Breast epithelium (tissue), 4 donors: ENCODE results near the gene DNHD1. TPM values are rescaled to one million over a fixed set of nuclear protein-coding genes. Genes with fewer than 3 reads are reported as not detected.

Source experiments
- DNase-seq, 2 donors: peaks; one replicate each; pipeline ENCODE4 v3.0.0-alpha.2; 2019; ENCODE audit warnings: low spot score in 2 of 2
- H3K27ac ChIP-seq, 2 donors: fragments of 200-600 bp; sonication (generic) in 1 of 2; one replicate each; pipeline ENCODE4 v1.5.1; 2016 to 2019; ENCODE audit warnings: mild to moderate bottlenecking in 1 of 2
- H3K27me3 ChIP-seq, 2 donors: fragments of 200-600 bp; sonication (generic) in 1 of 2; one replicate each; pipeline versions ENCODE4 v1.5.1 to v1.6.0; 2017 to 2019; ENCODE audit warnings: control low read depth in 1 of 2, mild to moderate bottlenecking in 1 of 2
- H3K36me3 ChIP-seq: fragments of 200-600 bp; one replicate; pipeline ENCODE4 v1.5.1; 2019
- H3K4me1 ChIP-seq, 2 donors: fragments of 200-600 bp; sonication (generic); one replicate each; pipeline ENCODE4 v1.5.1; 2016 to 2019; ENCODE audit warnings: control low read depth in 1 of 2
- H3K4me3 ChIP-seq, 3 donors: fragments of 200-600 bp; sonication (generic); 1 replicate in 2 of 3; 2 replicates in 1 of 3; pipeline ENCODE4 v1.5.1; 2016 to 2019; ENCODE audit warnings: mild to moderate bottlenecking in 3 of 3, moderate library complexity in 2 of 3
- H3K9me3 ChIP-seq, 2 donors: fragments of 200-600 bp; sonication (generic) in 1 of 2; one replicate each; pipeline ENCODE4 v1.5.1; 2016 to 2019; ENCODE audit warnings: control low read depth in 1 of 2
- CTCF ChIP-seq, 3 donors: fragments of 450-650 bp; IDR thresholded peaks; one replicate each; pipeline ENCODE4 v1.5.1; 2016 to 2017; ENCODE audit warnings: antibody characterized with exemption in 3 of 3, mild to moderate bottlenecking in 3 of 3, moderate library complexity in 3 of 3
- POLR2A ChIP-seq: fragments of 450-650 bp; IDR thresholded peaks from one replicate; pipeline ENCODE4 v1.6.1; 2016; ENCODE audit warnings: antibody characterized with exemption, mild to moderate bottlenecking, moderate library complexity
- POLR2AphosphoS5 ChIP-seq, 3 donors: sonication (generic); formaldehyde crosslinking; IDR thresholded peaks; one replicate each; pipeline ENCODE4 v1.6.1; 2017; ENCODE audit warnings: antibody characterized with exemption in 3 of 3
- intact Hi-C: fragments of 100-400 bp; cut with DNase I; formaldehyde crosslinking; loops from one replicate; pipeline ENCODE4 v1.15.1; 2023; ENCODE audit warnings: low total_unique reads
- total RNA-seq, 3 donors: library from RNA; depleted of rRNA; stranded (reverse); fragments of >200 nt; gene quantifications; one replicate each; pipeline ENCODE4 v1.1.0, GENCODE V29; 2016

Gene DNHD1
- total RNA-seq, 3 donors from 2014 or later = 12.3 to 21.6 (median 14.9) TPM

DNA sequence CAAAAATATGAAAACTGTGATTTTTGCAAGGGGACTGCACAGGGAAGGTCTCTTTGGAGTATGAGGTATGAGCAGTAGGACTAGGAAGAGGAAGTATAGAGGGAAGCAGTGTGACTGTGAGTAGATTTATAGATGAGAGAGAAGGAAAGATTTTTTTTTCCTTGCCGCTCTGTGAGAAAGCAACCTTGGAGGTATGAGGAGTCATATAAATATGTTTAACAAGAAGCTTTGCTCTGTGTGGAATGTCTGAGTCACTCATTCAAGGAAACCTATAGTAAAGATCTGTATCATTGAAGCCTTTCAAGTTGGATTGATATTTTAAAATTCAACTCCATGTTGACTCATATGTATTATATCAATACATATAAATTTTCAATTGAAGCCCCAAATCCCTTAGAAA, 26.2 kb downstream of the DNHD1 start:
- intact Hi-C loops = no loop called here
- Histone ChIP-seq H3K27ac (no peak overlapping the region), H3K36me3 (no peaks in the 10 kb centered on the region)

DNA sequence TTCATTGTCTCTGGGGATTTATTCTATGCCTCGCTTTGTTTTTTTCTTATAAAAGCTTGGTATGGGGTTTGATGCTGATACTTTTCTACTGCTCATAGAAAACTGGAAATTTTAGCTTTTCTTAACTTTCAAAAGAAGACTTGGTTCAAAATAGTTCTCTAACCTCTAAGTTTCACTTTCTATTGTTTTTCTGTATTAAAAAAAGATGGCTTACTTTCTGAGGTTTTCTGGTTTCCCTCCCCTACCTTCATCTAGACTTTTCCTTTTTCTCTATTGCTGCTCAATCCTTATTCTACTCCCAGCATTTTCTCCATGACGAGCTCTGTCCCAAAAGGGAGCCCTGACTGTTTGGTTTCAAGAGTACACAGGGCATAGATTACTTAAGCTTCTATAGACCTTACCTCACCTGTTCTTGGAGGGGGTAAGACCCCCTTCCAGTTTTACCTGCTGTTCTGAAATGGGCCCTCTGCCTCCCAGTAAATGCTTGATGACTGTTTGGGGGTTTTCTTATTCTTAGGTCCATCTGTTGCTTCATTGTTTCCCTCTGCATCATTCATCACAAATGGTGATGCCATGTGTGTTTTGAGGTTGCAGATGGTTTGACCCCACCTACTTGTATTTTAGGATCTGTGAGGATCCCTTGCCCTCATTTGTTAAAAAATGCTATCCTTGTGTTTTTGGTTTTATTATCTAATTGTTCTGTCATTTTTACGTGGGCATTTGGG, 29.5 kb downstream of the DNHD1 start:
- Histone ChIP-seq H3K4me1 (no peaks in the 10 kb centered on the region), H3K4me3 (no peak overlapping the region), H3K27me3 (no peaks in the 10 kb centered on the region), H3K27ac (no peak overlapping the region), H3K36me3 (no peaks in the 10 kb centered on the region), H3K9me3 (no peaks in the 10 kb centered on the region)
- intact Hi-C loops = no loop called here
- TF ChIP-seq POLR2A (no peak), POLR2AphosphoS5 (IDR thresholded peaks at IDR 0.05) (no peak), CTCF (IDR thresholded peaks at IDR 0.05) (no peak)
- no peak for DNase-seq

More for the DNA sequence above, 26.2 kb downstream of the DNHD1 start:
- Histone ChIP-seq H3K27me3 (no peaks in the 10 kb centered on the region), H3K4me1 (no peaks in the 10 kb centered on the region), H3K9me3 (no peaks in the 10 kb centered on the region), H3K4me3 (no peak overlapping the region)
- TF ChIP-seq POLR2A = no peak
- no peak for TF ChIP-seq POLR2AphosphoS5 (IDR thresholded peaks at IDR 0.05)
- TF ChIP-seq CTCF (IDR thresholded peaks at IDR 0.05) = no peak
- DNase-seq = no peak

DNA sequence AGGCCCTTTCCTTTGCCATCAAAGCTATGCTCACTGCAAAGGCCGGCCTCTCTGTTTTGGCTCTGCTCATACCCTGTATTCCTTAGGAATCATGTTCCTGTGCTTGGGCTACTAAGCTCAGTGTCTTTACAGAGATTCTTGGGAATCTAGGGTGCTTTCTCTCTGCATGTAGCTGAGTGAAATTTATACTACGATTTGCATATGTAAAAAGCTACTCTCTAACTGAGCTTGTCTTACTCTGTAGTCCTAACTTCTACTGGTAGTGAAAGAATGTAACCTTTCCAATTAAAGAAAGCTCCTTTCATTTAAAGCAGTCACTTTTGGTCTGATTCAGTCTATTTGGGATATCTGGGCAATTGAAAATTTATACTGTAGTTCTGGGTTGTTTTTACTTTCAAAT, 32.2 kb downstream of the DNHD1 start:
- no peaks in the 10 kb centered on the region for H3K36me3 ChIP-seq
- TF ChIP-seq POLR2AphosphoS5 (IDR thresholded peaks at IDR 0.05) (no peak), POLR2A (no peak), CTCF (IDR thresholded peaks at IDR 0.05) (no peak)
- H3K27me3 ChIP-seq = no peaks in the 10 kb centered on the region
- DNase-seq = no peak
- no peaks in the 10 kb centered on the region for H3K4me1 ChIP-seq
- H3K27ac ChIP-seq = no peak overlapping the region
- no peak overlapping the region for H3K4me3 ChIP-seq
- H3K9me3 ChIP-seq = no peaks in the 10 kb centered on the region
- intact Hi-C loops = no loop called here

GRCh38 chr11:6530848-6531247, 33.8 kb downstream of the DNHD1 start:
- intact Hi-C loops = no loop called here
- H3K36me3 ChIP-seq = no peaks in the 10 kb centered on the region
- no peaks in the 10 kb centered on the region for H3K9me3 ChIP-seq
- no peak for DNase-seq
- H3K27me3 ChIP-seq = no peaks in the 10 kb centered on the region
- no peak overlapping the region for H3K27ac ChIP-seq
- H3K4me1 ChIP-seq = no peaks in the 10 kb centered on the region
- no peak overlapping the region for H3K4me3 ChIP-seq
- no peak for TF ChIP-seq POLR2AphosphoS5 (IDR thresholded peaks at IDR 0.05)

- Histone ChIP-seq H3K4me1 (no peaks in the 10 kb centered on the region), H3K27ac (no peak overlapping the region), H3K27me3 (no peaks in the 10 kb centered on the region), H3K36me3 (no peaks in the 10 kb centered on the region), H3K4me3 (no peak overlapping the region), H3K9me3 (no peaks in the 10 kb centered on the region)
- intact Hi-C loops = no loop called here
- TF ChIP-seq POLR2A (no peak), CTCF (IDR thresholded peaks at IDR 0.05) (peak; percentile 42 to 77 (median 74))
- no peak for DNase-seq
These were observed 34.2 kb downstream of the DNHD1 start for GRCh38 chr11:6531267-6531752.
